Heart right ventricle (tissue), 16 donors: ENCODE results near the gene AREL1. TPM values are rescaled to one million over a fixed set of nuclear protein-coding genes. Genes with fewer than 3 reads are reported as not detected.

ENCODE experiments used
- ATAC-seq, 8 donors: fragments of 200-7000 bp; cut with Tn5 transposase; one replicate each; pipeline ENCODE4 v1.9.1; 2020; ENCODE audit warnings: mild to moderate bottlenecking in 8 of 8, moderate library complexity in 8 of 8, moderate number of reproducible peaks in 1 of 8
- DNase-seq, 2 donors: peaks; one replicate each; pipeline ENCODE4 v3.0.0-alpha.2; 2020
- H3K27ac ChIP-seq, 10 donors: fragments of 200-600 bp; sonication (generic) in 2 of 10; one replicate each; pipeline versions ENCODE4 v1.5.0 to v1.8.0; 2020 to 2022; ENCODE audit warnings: mild to moderate bottlenecking in 3 of 10
- H3K27me3 ChIP-seq, 7 donors: fragments of 200-600 bp; one replicate each; pipeline ENCODE4 v1.8.0; 2021 to 2022; ENCODE audit warnings: mild to moderate bottlenecking in 2 of 7
- H3K36me3 ChIP-seq, 9 donors: fragments of 200-600 bp; sonication (generic) in 1 of 9; one replicate each; pipeline versions ENCODE4 v1.5.0 to v1.8.0; 2020 to 2022; ENCODE audit warnings: mild to moderate bottlenecking in 2 of 9
- H3K4me1 ChIP-seq, 9 donors: fragments of 200-600 bp; sonication (generic) in 1 of 9; one replicate each; pipeline versions ENCODE4 v1.5.0 to v1.8.0; 2020 to 2022; ENCODE audit warnings: mild to moderate bottlenecking in 4 of 9
- H3K4me3 ChIP-seq, 10 donors: fragments of 200-600 bp; sonication (generic) in 2 of 10; one replicate each; pipeline versions ENCODE4 v1.5.0 to v1.8.0; 2020 to 2022; ENCODE audit warnings: mild to moderate bottlenecking in 7 of 10, moderate library complexity in 2 of 10
- H3K9me3 ChIP-seq, 11 donors: fragments of 200-600 bp in 10 of 11; sonication (generic) in 2 of 11; one replicate each; pipeline versions ENCODE4 v1.5.0 to v1.8.0; 2013 to 2022; ENCODE audit warnings: mild to moderate bottlenecking in 2 of 11, control low read depth in 1 of 11, moderate library complexity in 1 of 11
- WGBS, 2 donors: extraction: QIAGEN DNeasy Blood & Tissue Kit; methylation state at CpG; one replicate each; pipeline ENCODE4 v1.1.7; 2013; ENCODE audit warnings: inconsistent platforms in 1 of 2; 5-methylcytosine and 5-hydroxymethylcytosine counted together
- intact Hi-C, 10 donors: fragments of 100-400 bp; cut with DNase I; formaldehyde crosslinking; loops; one replicate each; pipeline versions ENCODE4 v1.11.1 to v1.14.2; 2022
- polyA plus RNA-seq, 2 donors: library from polyadenylated mRNA; stranded (reverse); fragments of 200-250 nt; gene quantifications; one replicate each; pipeline ENCODE4 v1.2.3, GENCODE V29; 2013
- total RNA-seq, 10 donors: library from RNA; stranded (reverse); fragmentation: NEBNext Ultra II Directional in 3 of 10; extraction: Animal tissue kit (Norgen Biotek cat#: 25700) in 3 of 10; gene quantifications; one replicate each; pipeline versions ENCODE4 v1.2.1 to v1.2.4, GENCODE V29; 2021 to 2023
- TF ChIP-seq, protein P1 (sequence below), 9 donors: fragments of 200-600 bp; sonication (generic) in 2 of 9; IDR thresholded peaks; one replicate each; pipeline versions ENCODE4 v1.5.0 to v1.8.0; 2021 to 2022; ENCODE audit warnings: antibody characterized with exemption in 9 of 9, mild to moderate bottlenecking in 5 of 9, moderate library complexity in 1 of 9
- donor health status: Arrhythmogenic right ventricular cardiomyopathy.
- donor health status: ischemic (EF 13 %, LVEDD 7.1; RV severe dilation, severe dysfunction).
- donor health status: healthy with polysubstance abuse.
- donor health status: DM: no; HTN: yes; CAD: no.
- donor health status: DM: no; HTN: no; CAD: no.
- donor health status: ischemic (EF 25% LVEDD 6.9; RV normal size, moderate dysfunction).
- donor health status: ischemic (EF 25% LVEDD 5.7; RV mildly dilated, moderate dysfunction).
- donor health status: healthy.
- donor health status: DM: yes; HTN: yes; CAD: no.
- donor health status: Ischemic cardiomyopathy.
- donor health status: ischemic (EF 35%, LVEDD 5.7; RV mildly dilated, moderate dysfunction).
- donor health status: nonischemic (EF 11% LVEDD 7.7; RV severe dilation, severe dysfunction).
- donor health status: DM: yes; HTN: yes; CAD: no.
- donor health status: PGD.
- donor health status: ischemic (EF 29% LVEDD 5.4; RV normal size, mild dysfunction).
- donor health status: nonischemic (EF 23%, LVEDD 6.1; RV moderate dilation, normal function).

Gene AREL1
- total and polyA plus RNA-seq, 12 donors: 8.8 to 27.2 (median 20.7) TPM

DNA sequence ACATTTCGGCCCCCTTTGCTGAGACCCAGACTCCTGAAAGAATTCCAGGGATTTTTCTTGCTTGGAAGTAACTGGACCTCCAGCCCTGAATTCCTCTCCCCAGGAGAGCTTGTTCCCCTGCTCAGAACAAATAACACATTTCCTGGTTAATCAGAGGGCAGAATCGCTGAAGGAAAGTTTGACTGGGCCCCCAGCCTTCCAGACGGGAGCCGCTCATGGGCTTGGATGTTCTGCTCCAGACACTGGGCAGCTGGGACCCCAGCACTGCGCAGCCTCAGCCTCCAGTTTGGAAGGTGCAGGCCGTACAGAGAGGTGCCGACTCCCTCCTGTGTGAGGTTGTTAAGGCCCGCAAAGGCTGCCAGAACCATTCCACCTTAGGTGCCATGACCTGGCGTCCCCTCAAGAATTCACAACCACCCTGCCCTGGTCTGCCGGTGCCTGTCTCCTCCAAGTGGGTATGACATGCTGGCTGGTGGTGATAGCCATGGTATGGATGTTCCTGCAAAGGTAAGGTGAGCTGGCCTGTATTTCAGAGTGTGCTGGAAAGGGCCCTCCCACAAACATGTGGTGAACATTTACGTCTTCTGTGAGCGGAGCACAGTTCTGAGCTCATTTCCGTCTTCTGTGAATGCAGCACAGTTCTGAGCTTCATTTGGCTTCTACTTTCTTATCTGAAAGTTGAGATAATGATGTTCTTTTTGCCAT is 95.7 kb downstream of the AREL1 start:
- Histone ChIP-seq H3K9me3 (no peaks in the 10 kb centered on the region), H3K27ac (peak overlapping the region in 7 of 10 donors; percentile 38 to 84 (median 56)), H3K4me3 (no peak overlapping the region), H3K36me3 (no peaks in the 10 kb centered on the region), H3K27me3 (peaks cover 0 to 28% (median 7%) of the 10 kb centered on the region in 7 donors), H3K4me1 (peaks cover 8 to 95% (median 42%) of the 10 kb centered on the region in 9 donors)
- TF ChIP-seq, protein P1, sequence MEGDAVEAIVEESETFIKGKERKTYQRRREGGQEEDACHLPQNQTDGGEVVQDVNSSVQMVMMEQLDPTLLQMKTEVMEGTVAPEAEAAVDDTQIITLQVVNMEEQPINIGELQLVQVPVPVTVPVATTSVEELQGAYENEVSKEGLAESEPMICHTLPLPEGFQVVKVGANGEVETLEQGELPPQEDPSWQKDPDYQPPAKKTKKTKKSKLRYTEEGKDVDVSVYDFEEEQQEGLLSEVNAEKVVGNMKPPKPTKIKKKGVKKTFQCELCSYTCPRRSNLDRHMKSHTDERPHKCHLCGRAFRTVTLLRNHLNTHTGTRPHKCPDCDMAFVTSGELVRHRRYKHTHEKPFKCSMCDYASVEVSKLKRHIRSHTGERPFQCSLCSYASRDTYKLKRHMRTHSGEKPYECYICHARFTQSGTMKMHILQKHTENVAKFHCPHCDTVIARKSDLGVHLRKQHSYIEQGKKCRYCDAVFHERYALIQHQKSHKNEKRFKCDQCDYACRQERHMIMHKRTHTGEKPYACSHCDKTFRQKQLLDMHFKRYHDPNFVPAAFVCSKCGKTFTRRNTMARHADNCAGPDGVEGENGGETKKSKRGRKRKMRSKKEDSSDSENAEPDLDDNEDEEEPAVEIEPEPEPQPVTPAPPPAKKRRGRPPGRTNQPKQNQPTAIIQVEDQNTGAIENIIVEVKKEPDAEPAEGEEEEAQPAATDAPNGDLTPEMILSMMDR (IDR thresholded peaks at IDR 0.05): no peak
- DNase-seq: no peak
- intact Hi-C loops: loop anchor here in 6 of 10 donors (5.0 to 10.0 kb wide), 6 partner anchors 45 to 252 kb away; partner anchors contain the start of genes AREL1 (in 1 of the 6), FCF1 (in 1 of the 6), ISCA2 (in 1 of the 6) and NPC2 (in 1 of the 6)
- WGBS, 2 donors: 81 to 89% methylated on average over 13 of the region's 13 CpGs
- no peak for ATAC-seq

DNA sequence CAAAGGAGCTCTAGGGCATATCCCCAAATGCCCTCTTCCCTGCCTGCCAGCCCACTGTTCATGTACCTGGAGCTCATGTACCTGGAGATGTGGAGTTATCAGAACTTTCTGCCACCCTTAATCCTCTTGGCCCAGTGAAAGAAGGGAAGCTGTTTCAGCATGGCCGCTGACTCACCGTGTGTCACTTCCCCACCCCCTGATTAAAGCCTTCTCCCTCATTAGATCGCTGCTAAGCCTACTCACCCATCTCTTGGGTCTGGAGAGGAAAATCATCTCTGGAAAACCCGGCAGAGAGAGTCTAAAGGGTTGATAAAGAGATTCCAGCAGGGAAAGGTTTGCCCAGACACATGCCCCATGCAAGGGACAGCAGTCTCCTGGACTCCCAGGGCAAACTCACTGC is 96.4 kb downstream of the AREL1 start:
- 53 to 68% methylated on average over 4 of the region's 4 CpGs for WGBS, 2 donors
- Histone ChIP-seq H3K4me3 (no peak overlapping the region), H3K36me3 (no peaks in the 10 kb centered on the region), H3K27me3 (peaks cover 0 to 32% (median 13%) of the 10 kb centered on the region in 7 donors), H3K27ac (peak overlapping the region in 6 of 10 donors; percentile 47 to 84 (median 59)), H3K9me3 (no peaks in the 10 kb centered on the region), H3K4me1 (peaks cover 10 to 96% (median 41%) of the 10 kb centered on the region in 9 donors)
- no peak for DNase-seq
- no peak for ATAC-seq
- TF ChIP-seq, protein P1 (IDR thresholded peaks at IDR 0.05): no peak
- intact Hi-C loops: loop anchor here in 6 of 10 donors (5.0 to 10.0 kb wide), 6 partner anchors 46 to 252 kb away; partner anchors contain the start of genes AREL1 (in 1 of the 6), FCF1 (in 1 of the 6), ISCA2 (in 1 of the 6) and NPC2 (in 1 of the 6)

DNA sequence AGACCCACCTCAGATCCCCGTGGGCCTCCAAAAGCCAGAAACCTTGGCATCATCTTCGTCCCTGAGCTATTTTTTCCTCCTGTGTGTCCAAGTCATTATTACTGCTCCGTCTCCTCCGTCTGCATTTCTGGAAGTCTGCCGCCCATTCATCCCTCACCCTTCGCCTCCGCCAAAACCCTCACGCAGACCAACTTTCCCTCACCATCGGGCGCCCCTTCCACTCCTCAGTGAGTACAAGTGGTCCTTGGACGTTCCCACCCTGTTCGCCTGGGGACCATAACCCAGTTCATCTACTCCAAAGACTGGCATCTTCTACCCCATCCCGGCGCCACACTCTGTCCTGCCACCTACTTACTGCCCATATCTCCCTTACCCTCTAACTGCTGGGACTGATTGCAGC is 97.1 kb downstream of the AREL1 start:
- 94% methylated on average over 14 of the region's 14 CpGs for WGBS, 2 donors
- TF ChIP-seq, protein P1 (IDR thresholded peaks at IDR 0.05): no peak
- H3K36me3 ChIP-seq: no peaks in the 10 kb centered on the region
- H3K4me3 ChIP-seq: no peak overlapping the region
- H3K4me1 ChIP-seq: peaks cover 10 to 93% (median 36%) of the 10 kb centered on the region in 9 donors
- no peaks in the 10 kb centered on the region for H3K9me3 ChIP-seq
- intact Hi-C loops: loop anchor here in 6 of 10 donors (5.0 to 10.0 kb wide), 6 partner anchors 47 to 251 kb away; partner anchors contain the start of genes AREL1 (in 1 of the 6), FCF1 (in 1 of the 6), ISCA2 (in 1 of the 6) and NPC2 (in 1 of the 6)
- DNase-seq: no peak
- H3K27ac ChIP-seq: peak overlapping the region in 5 of 10 donors; percentile 47 to 84 (median 62)
- no peak for ATAC-seq
- peaks cover 0 to 39% (median 16%) of the 10 kb centered on the region in 7 donors for H3K27me3 ChIP-seq
